Measurements from ENCODE around the gene GNAQ.

Gene GNAQ

DNA sequence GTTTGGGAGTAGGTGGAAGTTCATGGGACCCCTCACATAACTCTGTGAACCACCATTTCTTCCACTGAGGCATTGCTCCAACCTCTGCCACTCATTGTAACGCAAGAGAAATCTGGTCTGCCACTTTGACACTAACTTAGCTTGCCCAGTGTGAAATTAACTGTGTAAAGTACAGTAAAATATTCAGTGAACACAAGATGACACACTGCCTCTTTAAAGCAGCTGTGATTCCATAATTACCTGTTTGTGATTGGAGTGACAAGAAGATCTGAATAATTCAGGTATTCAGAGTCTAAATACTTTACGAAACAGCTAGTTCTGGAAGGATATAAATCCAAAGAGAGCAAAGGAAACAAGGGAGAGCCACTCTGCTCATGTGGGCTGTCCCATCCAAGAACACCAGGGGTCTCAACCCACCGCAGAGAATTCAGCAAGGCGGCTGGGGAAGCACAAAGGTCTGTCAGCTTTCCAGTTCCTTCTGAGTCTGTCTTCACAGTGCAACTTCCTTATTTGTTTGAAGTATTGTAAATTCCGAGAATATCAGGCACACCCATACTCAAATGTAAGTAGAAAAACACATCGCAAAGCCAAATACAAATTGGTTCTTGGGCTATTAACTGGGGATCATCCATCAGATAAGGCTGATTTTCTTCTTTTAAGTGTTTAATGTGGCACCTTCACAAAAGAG is 86.9 kb downstream of the GNAQ start:
- TF ChIP-seq ZFX (IDR thresholded peaks at IDR 0.05): no peak
- TF ChIP-seq, protein P1, sequence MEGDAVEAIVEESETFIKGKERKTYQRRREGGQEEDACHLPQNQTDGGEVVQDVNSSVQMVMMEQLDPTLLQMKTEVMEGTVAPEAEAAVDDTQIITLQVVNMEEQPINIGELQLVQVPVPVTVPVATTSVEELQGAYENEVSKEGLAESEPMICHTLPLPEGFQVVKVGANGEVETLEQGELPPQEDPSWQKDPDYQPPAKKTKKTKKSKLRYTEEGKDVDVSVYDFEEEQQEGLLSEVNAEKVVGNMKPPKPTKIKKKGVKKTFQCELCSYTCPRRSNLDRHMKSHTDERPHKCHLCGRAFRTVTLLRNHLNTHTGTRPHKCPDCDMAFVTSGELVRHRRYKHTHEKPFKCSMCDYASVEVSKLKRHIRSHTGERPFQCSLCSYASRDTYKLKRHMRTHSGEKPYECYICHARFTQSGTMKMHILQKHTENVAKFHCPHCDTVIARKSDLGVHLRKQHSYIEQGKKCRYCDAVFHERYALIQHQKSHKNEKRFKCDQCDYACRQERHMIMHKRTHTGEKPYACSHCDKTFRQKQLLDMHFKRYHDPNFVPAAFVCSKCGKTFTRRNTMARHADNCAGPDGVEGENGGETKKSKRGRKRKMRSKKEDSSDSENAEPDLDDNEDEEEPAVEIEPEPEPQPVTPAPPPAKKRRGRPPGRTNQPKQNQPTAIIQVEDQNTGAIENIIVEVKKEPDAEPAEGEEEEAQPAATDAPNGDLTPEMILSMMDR (conservative IDR thresholded peaks at IDR 0.05): no peak
- no peak overlapping the region for H3K27ac ChIP-seq

DNA sequence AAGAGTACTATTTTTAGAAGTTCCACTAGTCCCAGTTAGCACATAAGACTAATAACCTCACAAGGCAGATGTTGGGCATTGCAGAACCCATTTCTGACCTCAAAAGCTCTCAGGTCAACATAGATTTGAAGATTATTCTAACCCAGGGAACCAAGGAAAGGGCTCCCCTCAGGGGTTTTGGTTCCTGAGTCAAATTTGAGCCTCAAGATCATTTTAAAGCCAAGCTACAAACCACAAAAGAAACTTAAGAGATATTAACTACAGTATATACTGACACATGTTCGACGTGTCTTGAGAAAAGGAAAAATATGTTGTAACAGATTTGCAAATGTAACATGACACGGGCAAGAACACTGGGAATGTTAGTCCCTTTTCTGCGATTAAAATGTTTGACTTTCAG is 88.6 kb downstream of the GNAQ start:
- H3K27ac ChIP-seq: no peak overlapping the region
- TF ChIP-seq, protein P1 (conservative IDR thresholded peaks at IDR 0.05): no peak

DNA sequence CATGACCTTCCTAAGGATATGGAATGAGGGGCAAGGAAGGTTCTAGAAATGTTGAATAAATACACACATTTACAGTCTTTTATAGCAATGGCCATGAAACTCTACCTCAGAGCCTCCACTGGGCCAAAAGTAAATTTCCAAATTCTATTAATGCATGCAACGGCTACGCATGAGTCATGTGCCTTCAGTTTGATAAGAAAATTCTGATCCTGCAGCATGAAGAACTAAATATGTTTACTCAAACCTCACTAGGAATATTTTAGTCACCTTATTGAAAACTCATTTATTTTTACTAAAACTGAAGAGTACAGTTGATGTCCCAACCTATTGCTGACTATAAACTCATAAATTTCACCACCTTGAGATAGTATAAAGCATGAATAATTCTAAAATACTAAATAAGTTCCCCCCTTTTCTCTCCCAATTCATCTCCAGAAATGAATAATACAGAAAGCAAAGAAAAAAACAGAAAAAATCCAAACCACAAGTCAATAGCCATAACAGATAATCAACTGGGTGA is 92.4 kb downstream of the GNAQ start:
- no peak overlapping the region for H3K27ac ChIP-seq
- TF ChIP-seq ZFX (IDR thresholded peaks at IDR 0.05): no peak
- TF ChIP-seq, protein P1 (conservative IDR thresholded peaks at IDR 0.05): no peak

DNA sequence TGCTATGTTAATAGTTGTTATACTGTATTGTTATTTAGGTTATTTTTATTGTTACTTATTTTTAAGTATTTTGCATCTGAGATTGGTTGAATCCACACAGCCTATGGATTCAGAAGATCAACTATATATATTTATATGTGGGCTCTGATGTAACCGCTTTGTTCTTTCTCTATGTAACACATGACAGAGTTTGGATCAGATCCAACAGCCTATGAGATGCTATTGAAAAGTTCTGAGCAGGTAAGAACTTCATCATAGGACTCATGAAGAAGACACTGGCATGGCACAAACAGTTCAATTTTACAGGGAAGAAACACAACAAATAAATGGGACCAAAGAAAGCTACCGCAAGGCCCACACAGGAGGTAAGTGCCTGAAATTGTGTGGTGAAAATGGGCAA is 93.4 kb downstream of the GNAQ start:
- no peak for TF ChIP-seq ZFX (IDR thresholded peaks at IDR 0.05)
- TF ChIP-seq, protein P1 (conservative IDR thresholded peaks at IDR 0.05): no peak
- no peak overlapping the region for H3K27ac ChIP-seq

DNA sequence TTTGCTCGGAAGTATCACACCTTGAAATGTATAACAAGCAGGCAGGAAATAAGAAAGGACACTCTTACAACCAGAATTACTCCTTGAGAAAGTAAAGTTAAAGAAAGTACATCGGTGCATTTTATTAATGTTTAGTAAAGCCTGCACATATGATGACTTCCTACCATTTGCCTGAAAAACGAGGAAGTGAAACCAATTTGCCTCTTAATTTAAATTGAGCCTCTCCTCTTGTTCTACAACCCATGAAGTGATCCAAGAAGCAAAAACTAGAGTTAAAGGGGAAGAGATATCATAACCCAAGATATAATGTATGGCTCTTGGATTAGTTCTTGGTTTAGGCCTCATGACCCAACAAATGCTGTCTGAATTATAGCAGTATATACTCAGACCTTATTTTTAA is 95.6 kb downstream of the GNAQ start:
- TF ChIP-seq, protein P1 (conservative IDR thresholded peaks at IDR 0.05): no peak
- no peak for TF ChIP-seq ZFX (IDR thresholded peaks at IDR 0.05)

DNA sequence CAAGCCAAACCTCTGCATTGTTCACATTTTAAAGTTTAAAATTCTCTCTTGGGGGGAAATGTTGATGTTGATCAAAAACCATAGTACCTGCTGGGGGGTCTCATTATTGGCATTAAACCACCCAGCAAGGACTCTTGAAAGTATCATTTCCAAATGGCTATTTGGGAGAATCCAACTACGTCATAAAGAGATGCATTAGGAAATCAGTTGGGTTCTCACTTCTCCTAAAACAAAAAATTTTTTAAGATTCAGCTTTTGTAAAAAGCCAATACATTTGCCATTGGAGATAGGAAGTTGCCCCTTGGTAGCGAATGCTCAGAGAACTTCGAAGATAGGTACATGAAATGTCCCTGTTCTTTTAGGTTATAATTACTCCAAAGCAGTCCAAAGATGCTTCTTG is 96.4 kb downstream of the GNAQ start:
- TF ChIP-seq, protein P1 (conservative IDR thresholded peaks at IDR 0.05): no peak
- TF ChIP-seq ZFX (IDR thresholded peaks at IDR 0.05): no peak
- H3K27ac ChIP-seq: no peak overlapping the region

More for the DNA sequence above, 95.6 kb downstream of the GNAQ start:
- no peak overlapping the region for H3K27ac ChIP-seq

DNA sequence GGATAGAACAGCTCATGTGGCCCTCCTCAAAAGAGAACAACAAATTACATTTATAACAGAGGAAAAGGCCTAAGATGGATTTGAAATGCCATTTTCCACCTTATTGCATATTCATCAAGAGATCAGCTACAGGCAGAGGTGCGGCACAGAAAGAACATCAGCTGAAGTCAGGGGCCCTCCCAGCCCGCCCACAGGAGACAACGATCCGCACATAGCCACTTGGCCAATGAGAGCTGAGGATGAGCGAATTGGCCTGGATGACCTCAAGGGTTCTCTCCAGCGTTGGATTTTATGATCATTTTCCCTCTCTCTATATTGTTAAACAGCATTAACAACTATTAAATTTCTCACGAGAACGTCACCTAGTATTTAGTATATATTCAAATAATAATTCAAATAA is 97.6 kb downstream of the GNAQ start:
- TF ChIP-seq ZFX (IDR thresholded peaks at IDR 0.05): no peak
- TF ChIP-seq, protein P1 (conservative IDR thresholded peaks at IDR 0.05): no peak
- no peak overlapping the region for H3K27ac ChIP-seq
